ENCODE measurements around the gene NIFK.
"Not testable (repeated sequence)": the region's sequence is repeated elsewhere in the genome, so short reads cannot be mapped to it uniquely, and the experiment has no call there.

Gene NIFK

GRCh38 chr2:121736462-121737336 is at the start of gene NIFK:
Gene NIFK, minus strand, starts transcription at chr2:121736875. Its CDS starts 25 bp downstream, at chr2:121736850.
- peak; percentile 99 for DNase-seq (ENCODE audit: low spot score)

DNA sequence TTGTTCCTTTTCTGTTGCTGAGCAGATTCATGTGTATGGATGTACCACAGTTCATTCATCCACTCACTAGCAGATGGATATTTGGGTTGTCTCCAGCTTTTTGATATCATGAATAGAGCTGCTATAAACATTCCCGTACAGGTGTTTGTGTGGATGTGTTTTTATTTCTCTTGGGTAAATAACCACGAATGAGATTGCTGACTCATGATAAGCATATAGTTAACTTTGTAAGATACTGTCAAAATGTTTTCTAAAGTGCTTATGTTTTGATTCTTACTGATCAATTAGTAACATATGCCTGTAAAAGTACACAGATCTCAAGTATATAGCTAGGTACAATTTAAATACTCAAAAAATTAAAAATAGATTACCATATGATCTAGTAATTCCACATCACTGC is 46.5 kb upstream of the NIFK start:
- no peak for DNase-seq (ENCODE audit: low spot score)

GRCh38 chr2:121778741-121779487 is 42.2 kb upstream of the NIFK start:
- DNase-seq (ENCODE audit: low spot score) = no peak

- no peak for DNase-seq (ENCODE audit: low spot score)
Measured at GRCh38 chr2:121777699-121778058, 41.0 kb upstream of the NIFK start.

DNA sequence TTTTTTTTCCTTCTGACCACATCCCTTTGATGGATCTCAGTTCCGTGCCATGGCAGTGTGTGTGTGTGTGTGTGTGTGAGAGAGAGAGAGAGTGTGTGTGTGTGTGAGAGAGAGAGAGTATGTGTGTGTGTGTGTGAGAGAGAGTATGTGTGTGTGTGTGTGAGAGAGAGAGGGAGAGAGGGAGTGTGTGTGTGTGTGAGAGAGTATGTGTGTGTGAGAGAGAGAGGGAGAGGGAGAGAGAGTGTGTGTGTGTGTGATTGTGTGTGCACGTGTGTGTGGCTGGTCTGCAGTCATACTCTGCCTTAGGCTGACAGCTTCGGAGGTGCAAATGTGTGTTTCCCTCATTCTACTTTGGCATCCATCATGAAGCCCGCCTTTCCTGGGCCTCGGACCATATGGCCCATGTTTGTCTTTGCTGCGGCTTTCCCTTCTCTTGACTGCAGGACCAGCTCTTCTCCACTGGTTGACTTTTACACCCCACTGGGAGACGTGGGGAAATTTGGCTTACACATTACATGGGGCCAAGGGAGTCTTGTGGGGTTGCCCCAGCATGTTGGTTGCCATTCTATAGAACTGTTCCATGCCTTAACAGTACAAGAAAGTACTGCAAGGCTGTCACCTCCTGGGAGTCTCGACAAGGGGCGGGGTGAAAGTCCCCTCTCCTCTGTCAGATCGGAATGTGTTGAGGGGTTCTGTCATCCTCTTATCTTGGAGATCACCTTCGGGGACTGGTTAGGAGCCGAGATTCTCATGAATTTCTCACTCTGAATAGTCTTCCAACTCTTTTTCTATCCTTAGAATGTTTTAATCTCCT is 40.4 kb upstream of the NIFK start:
- DNase-seq (ENCODE audit: low spot score) = no peak

DNA sequence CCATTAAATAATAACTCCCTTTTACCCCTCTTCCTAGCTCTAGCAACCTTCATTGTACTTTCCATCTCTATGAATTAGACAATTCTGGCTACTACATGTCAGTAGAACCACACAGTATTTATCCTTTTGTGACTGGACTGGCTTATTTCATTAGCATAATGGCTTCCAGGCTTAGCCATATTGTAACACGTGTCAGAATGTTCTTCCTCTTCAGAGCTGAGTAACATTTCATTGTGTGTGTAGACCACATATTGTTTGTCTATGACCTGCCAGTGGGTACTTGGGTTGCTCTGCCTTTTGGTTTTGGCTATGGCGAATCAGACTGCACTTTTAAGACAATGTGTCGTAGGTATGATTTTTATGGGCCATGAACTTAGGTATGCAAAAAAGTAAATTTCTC is 39.7 kb upstream of the NIFK start:
- no peak for DNase-seq (ENCODE audit: low spot score)

- DNase-seq (ENCODE audit: low spot score) = no peak
Measured at GRCh38 chr2:121774235-121774634, 37.6 kb upstream of the NIFK start.

- no peak for DNase-seq (ENCODE audit: low spot score)
Measured at GRCh38 chr2:121771976-121772742, 35.5 kb upstream of the NIFK start.

DNA sequence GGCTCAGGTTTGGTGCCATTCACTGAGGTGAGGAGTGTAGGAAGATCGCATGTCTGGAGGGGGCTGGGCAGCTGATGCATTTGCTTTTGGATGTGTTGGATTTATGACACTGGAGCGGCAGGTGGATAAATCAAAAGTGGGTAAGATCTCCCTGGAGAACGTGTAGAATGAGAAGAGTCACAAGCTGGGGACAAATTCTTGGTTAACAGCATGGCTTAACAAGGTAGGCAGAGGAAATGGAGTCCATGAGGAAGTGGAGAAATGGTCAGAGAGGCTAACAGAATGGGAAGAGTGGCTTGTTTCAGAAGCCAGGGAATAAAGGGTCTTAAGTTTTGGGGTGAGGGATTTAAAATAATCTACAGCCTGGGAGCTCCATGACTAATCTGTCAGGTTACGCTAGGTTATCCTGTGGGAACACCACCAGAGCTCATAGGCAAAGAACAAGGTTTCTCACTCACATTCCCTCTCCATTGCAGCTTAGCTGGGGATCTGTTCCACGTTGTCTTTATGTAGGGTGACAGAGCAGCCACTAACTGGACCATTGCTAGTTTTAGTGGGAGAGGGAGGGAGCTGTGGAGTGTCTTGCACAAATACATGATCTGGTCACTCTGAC is 31.6 kb upstream of the NIFK start:
- no peak for DNase-seq (ENCODE audit: low spot score)

DNA sequence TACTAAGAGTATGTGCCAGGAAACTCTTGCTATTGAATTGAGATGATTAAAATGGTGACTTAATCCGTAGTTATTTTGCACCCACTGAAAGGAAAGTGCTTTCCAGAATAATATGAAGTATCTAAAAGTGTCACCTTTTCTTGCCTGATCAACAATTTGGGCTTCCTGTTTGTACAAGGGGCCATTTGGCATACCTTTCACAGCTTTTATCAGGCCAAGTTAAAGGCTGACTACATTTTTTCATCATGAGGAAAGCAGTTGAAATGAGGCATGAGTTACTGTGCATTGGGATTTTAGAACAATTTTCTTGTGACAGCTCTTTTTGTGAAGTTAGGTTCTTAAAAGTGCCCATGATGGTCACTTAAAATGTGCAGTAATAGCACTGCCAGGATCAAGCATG is 29.9 kb upstream of the NIFK start:
- no peak for DNase-seq (ENCODE audit: low spot score)

- no peak for DNase-seq (ENCODE audit: low spot score)
Measured at GRCh38 chr2:121764681-121765228, 28.1 kb upstream of the NIFK start.

GRCh38 chr2:121755237-121756111 is 18.8 kb upstream of the NIFK start, which contains the start of gene TSN:
Gene TSN, plus strand, starts transcription at chr2:121755651. Its CDS starts 129 bp downstream, at chr2:121755780.
- peak; percentile 91 for DNase-seq (ENCODE audit: low spot score)

DNA sequence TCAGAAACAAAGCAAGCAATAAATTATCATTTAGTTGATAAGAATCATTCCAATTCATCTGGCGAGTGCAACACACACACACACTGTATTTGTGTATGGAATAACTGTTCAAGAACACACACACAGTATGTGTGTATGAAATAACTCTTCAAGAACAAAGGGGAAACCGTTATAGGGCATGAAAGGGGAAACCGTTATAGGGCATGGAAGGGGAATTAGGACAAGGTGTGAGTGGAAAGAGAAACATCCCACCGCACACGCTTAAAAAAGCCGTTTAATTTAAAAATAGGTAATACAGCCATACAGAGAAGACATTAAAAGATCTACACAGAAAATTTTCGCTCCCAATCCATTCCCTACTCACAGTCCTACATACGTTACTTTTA is 18.2 kb upstream of the NIFK start:
- no peak for DNase-seq (ENCODE audit: low spot score)

GRCh38 chr2:121748202-121748601 is 11.5 kb upstream of the NIFK start:
- no peak for DNase-seq (ENCODE audit: low spot score)

- DNase-seq (ENCODE audit: low spot score) = no peak
Measured at GRCh38 chr2:121746071-121746578, 9.4 kb upstream of the NIFK start.

DNA sequence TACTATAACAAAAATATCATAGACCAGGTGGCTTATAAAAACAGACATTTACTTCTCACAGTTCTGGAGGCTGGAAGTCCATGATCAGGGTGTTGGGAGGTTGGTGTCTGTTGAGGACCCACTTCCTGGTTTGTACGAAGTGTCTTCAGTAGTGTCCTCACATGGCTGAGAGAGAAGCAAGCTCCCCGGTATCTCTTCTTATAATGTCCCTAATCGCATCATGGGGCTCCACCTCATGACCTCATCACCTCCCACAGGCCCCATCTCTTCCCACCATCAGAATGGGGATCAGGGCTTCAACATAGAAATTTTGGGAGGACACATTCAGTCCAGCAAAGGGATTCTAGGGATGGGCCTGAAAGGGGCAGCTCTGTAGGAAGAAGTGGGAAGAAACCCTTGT is 4.8 kb upstream of the NIFK start:
- no peak for DNase-seq (ENCODE audit: low spot score)

DNA sequence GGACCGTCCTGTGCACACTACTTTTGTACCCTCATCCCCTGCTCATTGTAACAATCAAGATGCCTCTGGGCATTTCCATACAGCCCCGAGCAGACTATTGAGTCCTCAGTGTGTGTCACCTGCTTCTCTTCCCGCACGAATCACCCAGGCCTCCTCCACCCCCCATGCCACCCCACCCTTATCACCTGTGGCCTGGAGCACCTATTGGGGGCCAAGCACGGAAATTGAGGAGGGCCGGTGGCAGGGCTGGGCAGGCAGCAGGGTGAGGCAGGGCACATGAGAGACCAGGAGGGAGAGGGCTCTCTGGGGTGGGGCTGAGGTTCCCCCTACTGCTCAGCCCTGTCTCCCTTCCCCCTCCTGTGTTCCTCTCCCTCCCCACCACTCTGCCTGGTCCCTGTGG is 4.3 kb upstream of the NIFK start:
- DNase-seq (ENCODE audit: low spot score) = no peak

- DNase-seq (ENCODE audit: low spot score) = no peak
Measured at GRCh38 chr2:121736140-121736461, 574 bp downstream of the NIFK start.

DNA sequence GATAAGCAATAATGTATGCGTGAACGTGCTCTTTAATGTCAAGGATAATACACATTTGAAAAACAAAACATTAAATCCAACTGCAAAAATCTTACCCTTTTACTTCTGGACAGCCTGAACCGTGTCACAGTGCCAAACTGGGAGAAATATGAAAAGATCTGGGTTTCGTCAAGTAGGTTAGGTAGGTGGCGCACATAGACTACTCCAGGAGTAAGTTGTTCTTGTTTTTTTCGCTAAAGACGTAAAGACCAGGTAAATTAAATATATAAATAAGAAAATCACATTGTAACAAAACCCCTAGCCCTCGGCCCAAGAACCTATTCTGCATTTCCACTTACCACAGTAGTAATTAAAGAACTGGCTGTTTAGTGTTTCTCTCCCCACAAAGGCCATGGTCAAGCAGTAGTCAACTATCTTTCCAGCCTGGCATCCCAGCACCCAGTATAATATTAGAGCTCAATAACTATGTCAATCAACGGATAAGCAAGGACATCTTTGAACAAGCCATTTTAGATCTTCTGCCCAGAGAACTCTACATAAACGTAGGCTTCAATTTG is 1.1 kb downstream of the NIFK start:
- DNase-seq (ENCODE audit: low spot score) = no peak

DNA sequence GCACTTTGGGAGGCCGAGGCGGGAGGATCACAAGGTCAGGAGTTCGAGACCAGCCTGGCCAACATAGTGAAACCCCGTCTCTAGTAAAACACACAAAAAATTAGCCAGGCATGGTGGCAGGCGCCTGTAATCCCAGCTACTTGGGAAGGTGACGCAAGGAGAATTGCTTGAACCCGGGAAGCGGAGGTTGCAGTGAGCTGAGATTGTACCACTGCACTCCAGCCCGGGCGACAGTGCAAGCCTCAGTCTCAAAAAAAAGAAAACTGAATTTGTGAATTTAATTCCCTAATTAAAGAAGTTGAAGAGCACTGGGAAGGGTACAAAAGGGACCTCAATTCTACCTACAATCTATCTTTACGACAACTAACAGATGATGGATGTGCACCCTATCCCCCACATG is 2.1 kb downstream of the NIFK start:
- DNase-seq (ENCODE audit: low spot score) = not testable (repeated sequence)

Measured in germinal center (tissue), 1 donor.